GM10248 (cell line): ENCODE measurements around the gene OST4.

ENCODE experiments used
- CTCF ChIA-PET: fragments of 300-600 bp; sonication (Branson Sonifier 250); formaldehyde crosslinking; extraction: SDS; loops from one replicate; lab custom pipeline; 2021; ENCODE audit warnings: antibody characterized with exemption; lab: Yijun Ruan, JAX
- POLR2A ChIA-PET: fragments of 350-650 bp; sonication (Branson Sonifier 250); formaldehyde crosslinking; extraction: SDS; loops from one replicate; lab custom pipeline; 2020; ENCODE audit warnings: antibody characterized with exemption; lab: Yijun Ruan, JAX
- DNase-seq: peaks from one replicate; pipeline ENCODE4 v3.0.0; 2012; ENCODE audit errors: extremely low spot score
- CTCF ChIP-seq: IDR thresholded peaks from 2 replicates; pipeline ENCODE4 v1.5.1; 2012; ENCODE audit warnings: mild to moderate bottlenecking, low read depth; ENCODE audit errors: extremely low read depth, missing control alignments, control extremely low read depth

OST4 gene

GRCh38 chr2:27093430-27094352, 22.2 kb upstream of the OST4 start:
- ChIA-PET CTCF (interaction anchor here (1.4 to 10.8 kb wide), 7 partner anchors 9 to 590 kb away, joined by 3 to 105 read pairs (median 6); partner anchors contain the start of gene KHK), POLR2A (no interaction called here)
- no peak for DNase-seq
- no peak for TF ChIP-seq CTCF

- no peak for TF ChIP-seq CTCF
- DNase-seq = no peak
- ChIA-PET CTCF (interaction anchor here (1.4 to 10.8 kb wide), 7 partner anchors 8 to 590 kb away, joined by 3 to 105 read pairs (median 6); partner anchors contain the start of gene KHK), POLR2A (no interaction called here)
Measured at GRCh38 chr2:27092696-27093429, 21.4 kb upstream of the OST4 start.

GRCh38 chr2:27091746-27092695, 20.6 kb upstream of the OST4 start:
- ChIA-PET POLR2A (no interaction called here), CTCF (interaction anchor here (1.5 to 10.8 kb wide), 6 partner anchors 7 to 591 kb away, joined by 3 to 105 read pairs (median 6); partner anchors contain the start of gene KHK)
- DNase-seq = no peak
- no peak for TF ChIP-seq CTCF

GRCh38 chr2:27089111-27089954, 17.9 kb upstream of the OST4 start:
- CTCF ChIA-PET = interaction anchor here (1.0 to 9.6 kb wide), 9 partner anchors 8 to 128 kb away, joined by 3 to 105 read pairs (median 5); partner anchors contain the start of gene OST4
- POLR2A ChIA-PET = no interaction called here

More at GRCh38 chr2:27089111-27089954, 17.9 kb upstream of the OST4 start:
- no peak for DNase-seq
- no peak for TF ChIP-seq CTCF
